ENCODE measurements around the gene MYLK.

Gene MYLK

GRCh38 chr3:123773681-123774431 is 110.3 kb downstream of the MYLK start:
- peak; percentile 64 for DNase-seq (ENCODE audit: low read depth in 2 of 2)

GRCh38 chr3:123769356-123769743 is 114.8 kb downstream of the MYLK start:
- DNase-seq (ENCODE audit: low read depth in 2 of 2), result no peak

- DNase-seq (ENCODE audit: low read depth in 2 of 2), result no peak
Measured at GRCh38 chr3:123768480-123769355, 115.4 kb downstream of the MYLK start.

- DNase-seq (ENCODE audit: low read depth in 2 of 2), result no peak
Measured at GRCh38 chr3:123767564-123768292, 116.4 kb downstream of the MYLK start.

GRCh38 chr3:123767009-123767372 is 117.1 kb downstream of the MYLK start:
- DNase-seq (ENCODE audit: low read depth in 2 of 2), result no peak

- DNase-seq (ENCODE audit: low read depth in 2 of 2), result no peak
Measured at GRCh38 chr3:123766193-123767008, 117.7 kb downstream of the MYLK start.

GRCh38 chr3:123765475-123766128 is 118.5 kb downstream of the MYLK start:
- DNase-seq (ENCODE audit: low read depth in 2 of 2), result no peak

GRCh38 chr3:123764647-123765046 is 119.5 kb downstream of the MYLK start:
- no peak for DNase-seq (ENCODE audit: low read depth in 2 of 2)

GRCh38 chr3:123762805-123763204 is 121.3 kb downstream of the MYLK start:
- DNase-seq (ENCODE audit: low read depth in 2 of 2), result no peak

GRCh38 chr3:123760817-123761216 is 123.3 kb downstream of the MYLK start:
- DNase-seq (ENCODE audit: low read depth in 2 of 2), result no peak

GRCh38 chr3:123759871-123760270 is 124.3 kb downstream of the MYLK start:
- DNase-seq (ENCODE audit: low read depth in 2 of 2), result no peak

- no peak for DNase-seq (ENCODE audit: low read depth in 2 of 2)
Measured at GRCh38 chr3:123759311-123759710, 124.8 kb downstream of the MYLK start.

GRCh38 chr3:123758081-123758564 is 126.0 kb downstream of the MYLK start:
- no peak for DNase-seq (ENCODE audit: low read depth in 2 of 2)

- no peak for DNase-seq (ENCODE audit: low read depth in 2 of 2)
Measured at GRCh38 chr3:123757281-123757940, 126.7 kb downstream of the MYLK start.

GRCh38 chr3:123755501-123755900 is 128.6 kb downstream of the MYLK start:
- DNase-seq (ENCODE audit: low read depth in 2 of 2), result no peak

GRCh38 chr3:123755085-123755484 is 129.0 kb downstream of the MYLK start:
- DNase-seq (ENCODE audit: low read depth in 2 of 2), result no peak

GRCh38 chr3:123753286-123753685 is 130.8 kb downstream of the MYLK start:
- DNase-seq (ENCODE audit: low read depth in 2 of 2), result no peak

- DNase-seq (ENCODE audit: low read depth in 2 of 2), result no peak
Measured at GRCh38 chr3:123752228-123752627, 131.9 kb downstream of the MYLK start.

GRCh38 chr3:123751433-123751832 is 132.7 kb downstream of the MYLK start:
- peak; percentile 54 to 64 for DNase-seq (ENCODE audit: low read depth in 2 of 2)

Data from fibroblast of skin of left quadriceps (primary cell).